ENCODE measurements around the gene C5orf15.
A peak's percentile ranks its signal among the peaks of the same experiment; 100 is the strongest.

Gene C5orf15

GRCh38 chr5:133968204-133968980 lies at the start of gene C5orf15:
Gene C5orf15 (minus strand): TSS chr5:133968625. CDS start chr5:133968584, 41 bp downstream.
- peak; percentile 78 for FAIRE-seq
- TF ChIP-seq POLR2A (IDR thresholded peaks at IDR 0.05; ENCODE audit: low read depth, low read length) = peak; percentile 91
- peak; percentile 87 for DNase-seq (ENCODE audit: insufficient read length, low spot score)

DNA sequence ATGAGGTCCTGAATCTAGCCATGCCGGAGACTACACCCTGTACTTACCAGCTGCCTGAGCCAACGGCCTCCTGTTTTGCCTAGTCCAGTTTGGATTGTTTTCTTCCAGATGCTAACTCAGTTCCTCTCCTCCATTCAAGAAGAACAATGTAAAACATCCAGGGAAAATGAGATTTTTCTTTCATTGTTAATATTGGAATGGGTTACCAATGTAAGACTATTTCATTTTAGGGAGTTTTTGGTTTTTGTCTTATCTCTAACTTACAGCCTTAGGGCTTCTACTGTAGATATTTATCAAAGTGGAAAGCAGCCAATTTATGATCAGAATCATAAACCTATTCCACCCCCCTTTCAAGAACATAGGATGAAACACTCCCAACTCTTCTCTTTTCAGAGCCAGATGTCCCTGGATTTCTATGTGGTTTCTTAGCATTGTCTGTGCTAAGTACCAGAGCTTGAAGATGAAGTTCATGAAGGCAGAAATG lies 39.9 kb upstream of the C5orf15 start:
- TF ChIP-seq POLR2A (IDR thresholded peaks at IDR 0.05; ENCODE audit: low read depth, low read length) = no peak
- no peak for DNase-seq (ENCODE audit: insufficient read length, low spot score)
- FAIRE-seq = no peak

DNA sequence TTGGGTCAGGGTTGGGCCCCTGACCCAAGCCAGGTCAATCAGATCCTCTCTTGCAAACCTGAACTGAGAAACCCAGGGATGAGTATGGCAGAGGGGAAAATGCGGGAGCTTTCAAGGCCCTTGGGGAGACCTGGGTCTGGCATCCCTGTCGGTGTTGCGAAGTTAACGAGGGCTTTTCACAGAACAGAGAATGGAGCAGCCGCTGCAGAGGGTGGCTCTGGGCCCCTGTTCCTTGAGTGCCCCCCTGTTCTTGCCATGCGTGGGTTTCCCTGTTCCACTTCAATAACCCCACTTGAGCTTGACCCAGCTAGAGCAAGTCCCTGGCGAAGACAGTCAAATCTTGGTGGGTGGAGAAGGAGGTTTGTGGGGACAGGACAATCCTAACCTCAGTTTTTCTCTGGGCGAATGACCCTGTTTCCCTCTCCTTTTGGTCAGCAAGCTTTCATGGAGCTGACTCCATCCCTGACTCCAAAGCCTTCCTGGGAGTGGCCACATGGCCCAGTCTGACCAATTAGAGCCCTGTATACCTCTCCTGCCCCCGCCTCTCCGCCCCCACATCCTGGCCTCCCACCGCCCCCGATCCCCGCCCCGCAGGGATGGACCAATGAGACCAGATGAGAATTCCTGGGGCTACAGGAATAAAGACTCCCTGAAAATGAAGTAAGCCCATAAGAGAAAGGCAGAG lies 39.3 kb upstream of the C5orf15 start:
- no peak for TF ChIP-seq POLR2A (IDR thresholded peaks at IDR 0.05; ENCODE audit: low read depth, low read length)
- no peak for FAIRE-seq
- DNase-seq (ENCODE audit: insufficient read length, low spot score) = peak; percentile 64

DNA sequence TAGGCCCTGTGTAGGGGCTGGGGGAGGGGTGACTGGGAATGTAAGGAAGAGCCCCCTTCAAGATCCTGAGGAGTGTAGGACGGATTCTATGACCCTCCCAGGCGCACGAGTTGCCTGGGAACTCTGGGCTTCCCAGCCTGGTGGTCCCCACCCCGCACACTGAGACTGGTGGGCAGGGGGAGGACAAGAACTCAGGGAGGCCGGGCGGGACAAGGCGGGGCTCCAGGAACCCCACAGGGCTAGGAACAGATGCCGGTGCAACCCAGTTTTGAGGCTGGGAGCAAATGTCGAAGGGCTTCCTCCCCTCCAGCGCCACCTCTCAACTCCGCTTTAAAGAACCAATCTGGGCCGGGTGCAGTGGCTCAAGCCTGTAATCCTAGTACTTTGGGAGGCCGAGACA lies 37.7 kb upstream of the C5orf15 start:
- DNase-seq (ENCODE audit: insufficient read length, low spot score) (no peak), FAIRE-seq (no peak)
- no peak for TF ChIP-seq POLR2A (IDR thresholded peaks at IDR 0.05; ENCODE audit: low read depth, low read length)

GRCh38 chr5:134005417-134006061 lies 37.1 kb upstream of the C5orf15 start:
- DNase-seq (ENCODE audit: insufficient read length, low spot score) (no peak), FAIRE-seq (no peak)
- TF ChIP-seq POLR2A (IDR thresholded peaks at IDR 0.05; ENCODE audit: low read depth, low read length) = no peak; the same call in 1 of the 2 replicates

DNA sequence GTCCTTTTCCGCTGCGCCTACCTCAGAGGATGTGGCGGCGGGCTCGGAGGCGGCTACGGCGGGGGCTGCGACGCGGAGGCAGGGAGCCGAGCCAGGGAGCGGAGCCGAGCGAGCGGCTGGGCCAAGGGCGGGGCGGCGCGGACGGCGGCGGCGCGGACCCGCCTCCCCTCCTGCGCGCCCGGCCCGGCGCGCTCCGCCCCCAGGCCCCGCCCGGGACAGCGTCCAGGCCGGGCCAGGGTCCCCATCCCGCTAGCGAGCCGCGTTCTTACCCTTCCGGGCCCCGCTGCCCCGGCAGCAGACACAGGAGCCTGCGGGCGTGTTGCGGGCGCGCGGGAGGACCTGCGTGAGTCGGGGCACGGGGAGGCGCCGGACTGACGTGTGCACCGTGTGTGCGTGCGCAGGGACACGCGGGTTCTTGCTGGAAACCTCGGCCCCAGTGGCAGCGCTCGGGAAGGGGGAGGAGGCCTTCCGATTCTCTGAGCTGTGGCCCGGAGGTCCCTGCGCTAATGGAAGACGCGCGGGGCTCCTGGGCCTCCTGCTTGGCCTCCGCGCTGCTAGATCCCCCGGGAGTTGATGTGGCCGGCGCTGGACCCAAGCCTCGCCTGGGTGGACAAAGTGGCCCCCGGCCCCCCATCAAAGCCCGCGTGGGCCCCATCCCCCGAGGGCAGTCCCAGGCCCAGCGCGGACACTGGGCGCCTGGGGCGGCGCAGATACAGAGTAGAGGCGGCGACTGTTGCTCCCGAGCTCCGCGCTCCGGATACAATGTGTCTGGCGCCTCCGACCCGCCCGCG lies 36.4 kb upstream of the C5orf15 start, which contains the start of gene VDAC1:
TSS of gene VDAC1 (minus strand) at position 350 of the 791 bp plus-strand sequence. CDS start 11,963 bp downstream, outside the sequence.
- FAIRE-seq (no peak), DNase-seq (ENCODE audit: insufficient read length, low spot score) (peak; percentile 87)
- peak; percentile 64 for TF ChIP-seq POLR2A (IDR thresholded peaks at IDR 0.05; ENCODE audit: low read depth, low read length)

DNA sequence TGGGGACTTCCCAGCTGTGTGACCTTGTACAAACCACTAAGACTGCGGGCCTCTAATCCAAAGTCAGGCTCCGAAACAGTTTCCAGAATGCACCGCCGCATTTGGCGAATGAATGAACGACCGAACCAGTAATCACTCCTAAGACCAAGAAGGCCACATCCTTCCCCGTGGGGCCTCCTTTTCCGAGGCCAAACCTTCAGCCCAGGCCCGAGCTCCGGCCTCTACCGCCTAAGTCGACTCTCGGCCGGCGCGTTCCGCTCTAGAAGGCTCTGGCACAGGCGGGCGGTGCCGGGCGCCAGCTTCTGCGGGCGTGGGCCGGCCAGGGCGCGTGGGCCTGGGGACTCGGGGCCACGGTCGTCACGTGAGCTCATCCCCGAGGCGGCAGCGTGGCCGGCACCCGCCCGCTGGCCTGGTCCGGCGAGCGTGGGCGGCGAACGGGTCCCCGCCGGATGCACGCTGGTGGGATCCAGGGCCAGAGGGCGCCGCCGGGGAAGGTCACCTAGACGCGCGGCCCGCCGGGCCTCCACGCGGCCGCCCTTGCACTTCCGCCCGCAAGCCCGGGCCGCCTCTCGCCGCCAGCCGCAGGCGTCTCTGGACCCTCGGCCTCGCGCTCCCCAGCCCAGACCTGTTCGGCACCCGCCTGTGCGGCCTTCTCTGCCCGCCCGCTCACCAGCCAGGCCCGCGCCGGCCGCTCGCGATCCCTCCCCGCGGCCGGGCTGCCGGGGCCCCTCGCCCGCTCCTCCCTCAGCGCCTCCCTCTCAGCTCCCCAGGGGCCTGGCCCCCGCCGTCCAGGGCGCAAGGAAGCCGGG lies 35.6 kb upstream of the C5orf15 start:
- DNase-seq (ENCODE audit: insufficient read length, low spot score) (no peak), FAIRE-seq (no peak)
- 0 out of 2 replicates have a peak, but pooled peaks have one; percentile 15 for TF ChIP-seq POLR2A (IDR thresholded peaks at IDR 0.05; ENCODE audit: low read depth, low read length)

DNA sequence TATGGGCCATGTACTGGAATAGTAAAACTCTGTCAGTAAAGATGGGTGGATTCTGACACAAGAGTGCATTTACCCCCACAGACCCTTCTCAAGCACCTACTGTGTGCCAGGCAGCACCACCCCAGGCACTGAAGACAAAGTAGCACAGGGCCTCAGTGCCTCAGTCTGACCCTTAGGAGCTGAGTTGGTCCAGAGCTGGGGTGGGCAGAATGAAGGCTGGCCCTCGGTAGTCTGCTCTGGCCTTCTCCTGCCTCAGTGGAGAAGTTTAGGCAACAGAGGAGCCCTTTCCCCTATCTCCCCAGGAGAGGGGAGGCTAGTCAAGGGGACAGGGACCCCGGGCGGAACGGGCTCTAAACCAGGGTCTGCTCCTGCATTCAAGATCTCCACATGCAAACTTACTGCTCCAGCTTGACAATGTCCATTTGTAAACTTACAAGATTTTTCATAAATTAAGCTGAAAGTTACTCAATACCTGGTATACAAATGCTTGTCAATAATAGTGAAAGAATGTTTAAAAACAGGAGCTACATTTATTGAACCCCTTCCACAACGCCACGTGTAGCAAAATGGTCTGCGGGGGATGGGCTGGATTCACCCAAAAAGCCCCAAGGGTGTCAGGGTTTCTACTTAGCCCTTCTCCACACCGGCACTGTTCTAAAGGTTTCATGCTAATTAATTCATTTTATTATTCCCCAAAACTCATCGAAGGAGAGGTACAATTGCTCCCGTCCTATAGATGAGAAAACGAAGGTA lies 34.8 kb upstream of the C5orf15 start:
- no peak for FAIRE-seq
- no peak for DNase-seq (ENCODE audit: insufficient read length, low spot score)
- no peak for TF ChIP-seq POLR2A (IDR thresholded peaks at IDR 0.05; ENCODE audit: low read depth, low read length)

GRCh38 chr5:134001938-134002731 lies 33.7 kb upstream of the C5orf15 start:
- FAIRE-seq = no peak
- DNase-seq (ENCODE audit: insufficient read length, low spot score) = no peak
- TF ChIP-seq POLR2A (IDR thresholded peaks at IDR 0.05; ENCODE audit: low read depth, low read length) = no peak

DNA sequence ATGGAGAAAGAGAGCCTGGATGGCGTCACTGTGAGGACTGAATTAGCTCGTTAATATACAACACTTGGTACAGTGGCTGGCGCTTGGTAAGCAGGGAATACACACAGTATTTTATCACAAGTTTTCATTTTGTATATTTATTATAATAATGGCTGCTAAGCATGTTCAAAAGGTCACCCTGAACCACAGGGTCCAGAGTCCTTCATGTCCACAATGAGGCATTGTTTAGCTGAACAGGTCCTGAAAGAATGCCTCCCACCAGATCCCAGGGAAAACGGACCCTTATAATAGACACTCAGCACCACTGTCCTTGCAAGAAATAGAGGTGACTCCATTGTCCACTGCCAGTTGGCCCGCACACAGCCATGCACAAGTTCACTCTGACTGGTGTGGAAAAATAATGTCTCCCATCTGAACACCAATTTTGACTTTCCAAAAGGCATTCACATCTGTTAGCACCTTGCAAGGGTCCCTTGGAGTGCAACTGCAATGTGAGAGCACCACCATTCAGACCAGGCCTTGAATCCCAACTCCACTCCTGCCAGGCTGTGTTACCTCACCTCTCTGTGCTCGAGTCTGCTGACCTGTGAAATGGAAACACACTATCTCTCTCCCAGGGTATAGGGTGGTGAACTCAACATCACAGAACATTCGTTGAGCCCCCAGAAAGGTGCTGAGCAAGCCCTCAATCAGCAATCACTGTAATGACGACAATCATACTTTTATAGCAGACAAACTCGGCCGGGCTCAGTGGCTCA lies 32.5 kb upstream of the C5orf15 start:
- DNase-seq (ENCODE audit: insufficient read length, low spot score) = no peak
- no peak for TF ChIP-seq POLR2A (IDR thresholded peaks at IDR 0.05; ENCODE audit: low read depth, low read length)
- FAIRE-seq = no peak

- DNase-seq (ENCODE audit: insufficient read length, low spot score) (no peak), FAIRE-seq (no peak)
- no peak for TF ChIP-seq POLR2A (IDR thresholded peaks at IDR 0.05; ENCODE audit: low read depth, low read length)
These were observed 31.7 kb upstream of the C5orf15 start for GRCh38 chr5:134000091-134000511.
